HepG2 (cell line): Measurements from ENCODE around the gene P2RY2. TPM values are rescaled to one million over a fixed set of nuclear protein-coding genes. Genes with fewer than 3 reads are reported as not detected.

Experiments used
- ARID3A ChIP-seq: IDR thresholded peaks from 2 replicates; pipeline ENCODE4 v1.6.1; 2012; ENCODE audit warnings: low read depth, low read length, improper control_type of control experiment
- ASH2L ChIP-seq: fragments of 300-600, 200-600 bp; sonication (generic); IDR thresholded peaks from 2 replicates; pipeline ENCODE4 v1.7.0; 2017; ENCODE audit warnings: low read depth, mild to moderate bottlenecking, moderate library complexity, mixed read lengths, low read length; ENCODE audit not compliant: insufficient read length
- CHD2 ChIP-seq: IDR thresholded peaks from 2 replicates; pipeline ENCODE4 v1.6.1; 2011; ENCODE audit warnings: low read depth, low read length, improper control_type of control experiment
- FOSL1 ChIP-seq: sonication (generic); formaldehyde crosslinking; IDR thresholded peaks from 2 replicates; pipeline ENCODE4 v1.9.0; 2021; ENCODE audit warnings: missing genetic modification reagents, borderline replicate concordance
- MATR3 ChIP-seq: sonication (generic); formaldehyde crosslinking; IDR thresholded peaks from 2 replicates; pipeline ENCODE4 v1.4.0; 2020; ENCODE audit warnings: missing genetic modification reagents
- MTA1 ChIP-seq: sonication (generic); formaldehyde crosslinking; IDR thresholded peaks from 2 replicates; pipeline ENCODE4 v1.4.0; 2020; ENCODE audit warnings: missing genetic modification reagents, mild to moderate bottlenecking, borderline replicate concordance
- SMYD3 ChIP-seq: sonication (generic); formaldehyde crosslinking; IDR thresholded peaks from 2 replicates; pipeline ENCODE4 v1.8.1; 2023; ENCODE audit warnings: mild to moderate bottlenecking, missing genetic modification reagents
- SOX13 ChIP-seq, 3 experiments: fragments of 450-650 bp in 1 of 3; sonication (generic) in 1 of 3; formaldehyde crosslinking in 1 of 3; IDR thresholded peaks in 2 of 3; conservative IDR thresholded peaks in 1 of 3; 2 replicates each; pipeline versions ENCODE4 v1.5.0 to v1.6.1; 2016 to 2020; ENCODE audit warnings: antibody characterized with exemption in 1 of 3, mild to moderate bottlenecking in 1 of 3, missing compliant biosample characterization in 1 of 3, missing genetic modification reagents in 1 of 3, moderate library complexity in 1 of 3
- TCF12 ChIP-seq, 2 experiments: fragments of 450-650 bp in 1 of 2; sonication (generic) in 1 of 2; formaldehyde crosslinking in 1 of 2; IDR thresholded peaks; 2 replicates each; pipeline versions ENCODE4 v1.6.1 to v1.8.0; 2017 to 2022; ENCODE audit warnings: antibody characterized with exemption in 1 of 2, mild to moderate bottlenecking in 1 of 2, missing genetic modification reagents in 1 of 2, moderate library complexity in 1 of 2
- ZBTB1 ChIP-seq: sonication (generic); formaldehyde crosslinking; IDR thresholded peaks from 2 replicates; pipeline ENCODE4 v1.4.0; 2020; ENCODE audit warnings: missing genetic modification reagents, borderline replicate concordance
- ZBTB7A ChIP-seq: sonication (generic); formaldehyde crosslinking; IDR thresholded peaks from 2 replicates; pipeline ENCODE4 v1.8.0; 2022; ENCODE audit warnings: mild to moderate bottlenecking, missing genetic modification reagents
- ZEB1 ChIP-seq: IDR thresholded peaks from 2 replicates; pipeline ENCODE4 v1.6.1; 2012; ENCODE audit warnings: mild to moderate bottlenecking, low read depth, inconsistent platforms; ENCODE audit not compliant: insufficient replicate concordance
- ZNF136 ChIP-seq: sonication (generic); formaldehyde crosslinking; IDR thresholded peaks from 2 replicates; pipeline ENCODE4 v1.8.1; 2022; ENCODE audit warnings: low read depth, mild to moderate bottlenecking, moderate library complexity, missing genetic modification reagents
- ZNF329 ChIP-seq: sonication (generic); formaldehyde crosslinking; IDR thresholded peaks from 2 replicates; pipeline ENCODE4 v1.9.0; 2021; ENCODE audit warnings: low read depth, mild to moderate bottlenecking, missing genetic modification reagents
- ZNF431 ChIP-seq: sonication (generic); formaldehyde crosslinking; IDR thresholded peaks from 2 replicates; pipeline ENCODE4 v1.9.0; 2022; ENCODE audit warnings: missing genetic modification reagents, low read depth, mild to moderate bottlenecking, borderline replicate concordance
- ZNF766 ChIP-seq: sonication (generic); formaldehyde crosslinking; IDR thresholded peaks from 2 replicates; pipeline ENCODE4 v1.5.0; 2020; ENCODE audit warnings: missing genetic modification reagents, borderline replicate concordance
- ZNF772 ChIP-seq: sonication (generic); formaldehyde crosslinking; IDR thresholded peaks from 2 replicates; pipeline ENCODE4 v1.5.0; 2020; ENCODE audit warnings: mild to moderate bottlenecking, missing genetic modification reagents
- polyA plus RNA-seq, 8 experiments: library from polyadenylated mRNA; depleted of rRNA in 3 of 8; stranded (reverse) in 7 of 8; unstranded in 1 of 8; fragments of >200 nt; fragmentation: Illumina TruSeq in 4 of 8; extraction: Trizol in 4 of 8; gene quantifications; 2 replicates each; pipeline versions ENCODE4 v1.2.1 to v1.2.3, GENCODE V29; 2011 to 2016; ENCODE audit warnings: low read depth in 4 of 8, missing spikeins in 1 of 8, mixed read lengths in 1 of 8; ENCODE audit not compliant: insufficient read depth in 1 of 8
- total RNA-seq, 5 experiments: library from RNA; depleted of rRNA; stranded (reverse); fragments of >200 nt; fragmentation: Illumina TruSeq; extraction: Trizol; gene quantifications; 2 replicates each; pipeline ENCODE4 v1.2.3, GENCODE V29; 2016; ENCODE audit warnings: low read depth in 1 of 5
- TF ChIP-seq, protein P1 (sequence below): sonication (generic); formaldehyde crosslinking; IDR thresholded peaks from 2 replicates; pipeline ENCODE4 v1.8.0; 2022; ENCODE audit warnings: missing genetic modification reagents, mild to moderate bottlenecking, inconsistent platforms, borderline replicate concordance
- TF ChIP-seq, protein P2 (sequence below): sonication (generic); formaldehyde crosslinking; IDR thresholded peaks from 2 replicates; pipeline ENCODE4 v1.8.0; 2022; ENCODE audit warnings: mild to moderate bottlenecking, missing genetic modification reagents, borderline replicate concordance
- TF ChIP-seq, protein P3 (sequence below): sonication (generic); formaldehyde crosslinking; IDR thresholded peaks from 2 replicates; pipeline ENCODE4 v1.4.0; 2020; ENCODE audit warnings: missing genetic modification reagents
- TF ChIP-seq, protein P4 (sequence below): sonication (generic); formaldehyde crosslinking; conservative IDR thresholded peaks from 2 replicates; pipeline ENCODE4 v1.8.0; 2022; ENCODE audit warnings: mild to moderate bottlenecking, moderate library complexity, missing genetic modification reagents

P2RY2 gene
- total and polyA plus RNA-seq, 2 of the 13 experiments (the other 11 are each of a cell fraction or from before 2014, with no cell fraction given), result 0.95 to 3.1 TPM

DNA sequence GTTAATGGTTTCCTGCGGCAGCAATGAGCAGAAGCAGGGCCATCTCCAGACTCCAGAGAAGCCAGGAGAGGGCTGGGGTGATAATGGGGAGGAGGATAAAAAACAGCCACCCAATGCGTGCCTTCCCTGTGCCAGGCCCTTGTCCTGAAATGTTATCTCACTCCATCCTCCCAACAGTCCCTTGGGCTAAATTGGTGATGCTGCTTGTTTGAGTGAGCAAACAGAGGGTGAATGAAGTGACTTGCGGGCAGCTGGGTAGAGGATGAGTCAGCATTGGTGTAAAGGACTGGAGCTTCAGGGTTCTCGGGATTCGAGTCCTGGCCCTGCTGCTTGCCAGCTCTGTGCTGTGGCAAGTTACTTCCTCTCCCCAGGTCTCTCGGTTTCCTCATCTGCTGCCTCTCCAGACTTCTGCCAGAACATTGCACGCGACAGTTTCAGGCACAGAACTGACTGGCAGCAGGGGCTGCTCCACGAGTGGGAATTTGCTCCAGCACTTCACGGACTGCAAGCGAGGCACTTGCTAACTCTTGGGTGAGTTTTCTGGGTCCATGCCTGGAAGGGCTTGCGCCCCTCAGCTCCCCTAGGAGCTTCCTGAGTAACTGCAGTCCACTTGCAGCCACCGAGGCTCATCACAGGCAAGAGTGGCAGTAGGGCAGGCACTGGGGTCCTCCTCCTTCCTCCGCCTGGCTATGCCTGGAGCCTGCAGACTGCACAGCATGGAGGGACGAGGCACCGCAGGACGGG is 54.0 kb downstream of the P2RY2 start, which contains the start of gene P2RY6 (continued):
- no peak for TF ChIP-seq ZEB1
- TF ChIP-seq CHD2, result no peak
- TF ChIP-seq, protein P1, sequence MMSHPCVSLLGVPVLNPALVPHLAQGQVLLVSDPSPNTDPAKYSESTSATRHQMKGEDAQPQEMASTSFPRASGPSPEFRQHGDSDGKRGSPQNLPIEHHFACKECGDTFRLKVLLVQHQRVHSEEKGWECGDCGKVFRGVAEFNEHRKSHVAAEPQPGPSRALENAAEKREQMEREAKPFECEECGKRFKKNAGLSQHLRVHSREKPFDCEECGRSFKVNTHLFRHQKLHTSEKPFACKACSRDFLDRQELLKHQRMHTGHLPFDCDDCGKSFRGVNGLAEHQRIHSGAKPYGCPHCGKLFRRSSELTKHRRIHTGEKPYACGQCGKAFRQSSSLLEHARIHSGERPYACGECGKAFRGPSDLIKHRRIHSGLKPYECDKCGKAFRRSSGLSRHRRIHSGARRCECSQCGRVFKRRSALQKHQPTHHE, result no peak
- no peak for TF ChIP-seq SMYD3 (CRISPR knock-in tag)
- no peak for TF ChIP-seq ZNF772 (CRISPR knock-in tag)
- no peak for TF ChIP-seq FOSL1
- TF ChIP-seq, protein P2, sequence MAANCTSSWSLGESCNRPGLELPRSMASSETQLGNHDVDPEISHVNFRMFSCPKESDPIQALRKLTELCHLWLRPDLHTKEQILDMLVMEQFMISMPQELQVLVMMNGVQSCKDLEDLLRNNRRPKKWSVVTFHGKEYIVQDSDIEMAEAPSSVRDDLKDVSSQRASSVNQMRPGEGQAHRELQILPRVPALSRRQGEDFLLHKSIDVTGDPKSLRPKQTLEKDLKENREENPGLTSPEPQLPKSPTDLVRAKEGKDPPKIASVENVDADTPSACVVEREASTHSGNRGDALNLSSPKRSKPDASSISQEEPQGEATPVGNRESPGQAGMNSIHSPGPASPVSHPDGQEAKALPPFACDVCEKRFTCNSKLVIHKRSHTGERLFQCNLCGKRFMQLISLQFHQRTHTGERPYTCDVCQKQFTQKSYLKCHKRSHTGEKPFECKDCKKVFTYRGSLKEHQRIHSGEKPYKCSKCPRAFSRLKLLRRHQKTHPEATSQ (CRISPR knock-in tag), result no peak
- no peak for TF ChIP-seq ZBTB7A (CRISPR knock-in tag)
- no peak for TF ChIP-seq ASH2L
- no peak for TF ChIP-seq ARID3A
- TF ChIP-seq ZNF431 (CRISPR knock-in tag), result no peak
- no peak for TF ChIP-seq ZNF136 (CRISPR knock-in tag)
- TF ChIP-seq, protein P3, sequence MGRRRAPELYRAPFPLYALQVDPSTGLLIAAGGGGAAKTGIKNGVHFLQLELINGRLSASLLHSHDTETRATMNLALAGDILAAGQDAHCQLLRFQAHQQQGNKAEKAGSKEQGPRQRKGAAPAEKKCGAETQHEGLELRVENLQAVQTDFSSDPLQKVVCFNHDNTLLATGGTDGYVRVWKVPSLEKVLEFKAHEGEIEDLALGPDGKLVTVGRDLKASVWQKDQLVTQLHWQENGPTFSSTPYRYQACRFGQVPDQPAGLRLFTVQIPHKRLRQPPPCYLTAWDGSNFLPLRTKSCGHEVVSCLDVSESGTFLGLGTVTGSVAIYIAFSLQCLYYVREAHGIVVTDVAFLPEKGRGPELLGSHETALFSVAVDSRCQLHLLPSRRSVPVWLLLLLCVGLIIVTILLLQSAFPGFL, result no peak
- no peak for TF ChIP-seq ZBTB1
- TF ChIP-seq TCF12 (IDR thresholded peaks at IDR 0.05), result no peak
- TF ChIP-seq TCF12 (CRISPR knock-in tag; IDR thresholded peaks at IDR 0.05), result no peak
- TF ChIP-seq SOX13 (IDR thresholded peaks at IDR 0.05), result no peak
- TF ChIP-seq SOX13 (CRISPR knock-in tag; conservative IDR thresholded peaks at IDR 0.05 in 1 of 2, IDR thresholded peaks at IDR 0.05 in 1 of 2), result peak in 1 of 2 experiments; percentile 18; a peak in 1 of 4 replicates
- TF ChIP-seq ZNF766 (CRISPR knock-in tag), result no peak
- no peak for TF ChIP-seq MATR3 (CRISPR knock-in tag)
- no peak for TF ChIP-seq ZNF329 (CRISPR knock-in tag)
- TF ChIP-seq, protein P4, sequence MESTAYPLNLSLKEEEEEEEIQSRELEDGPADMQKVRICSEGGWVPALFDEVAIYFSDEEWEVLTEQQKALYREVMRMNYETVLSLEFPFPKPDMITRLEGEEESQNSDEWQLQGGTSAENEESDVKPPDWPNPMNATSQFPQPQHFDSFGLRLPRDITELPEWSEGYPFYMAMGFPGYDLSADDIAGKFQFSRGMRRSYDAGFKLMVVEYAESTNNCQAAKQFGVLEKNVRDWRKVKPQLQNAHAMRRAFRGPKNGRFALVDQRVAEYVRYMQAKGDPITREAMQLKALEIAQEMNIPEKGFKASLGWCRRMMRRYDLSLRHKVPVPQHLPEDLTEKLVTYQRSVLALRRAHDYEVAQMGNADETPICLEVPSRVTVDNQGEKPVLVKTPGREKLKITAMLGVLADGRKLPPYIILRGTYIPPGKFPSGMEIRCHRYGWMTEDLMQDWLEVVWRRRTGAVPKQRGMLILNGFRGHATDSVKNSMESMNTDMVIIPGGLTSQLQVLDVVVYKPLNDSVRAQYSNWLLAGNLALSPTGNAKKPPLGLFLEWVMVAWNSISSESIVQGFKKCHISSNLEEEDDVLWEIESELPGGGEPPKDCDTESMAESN (CRISPR knock-in tag), result 0 out of 2 replicates have a peak, but pooled peaks have one; percentile 58
- no peak for TF ChIP-seq MTA1 (CRISPR knock-in tag)
